GM10266 (cell line): ENCODE data around the gene SMARCC2.

Source experiments
- DNase-seq: peaks from one replicate; pipeline ENCODE4 v3.0.0; 2012; ENCODE audit errors: extremely low spot score
- TF ChIP-seq, protein P1 (sequence below): IDR thresholded peaks from 2 replicates; pipeline ENCODE4 v1.5.1; 2012; ENCODE audit warnings: mild to moderate bottlenecking, low read depth; ENCODE audit not compliant: control insufficient read depth, insufficient read depth; ENCODE audit errors: missing control alignments

Gene SMARCC2

DNA sequence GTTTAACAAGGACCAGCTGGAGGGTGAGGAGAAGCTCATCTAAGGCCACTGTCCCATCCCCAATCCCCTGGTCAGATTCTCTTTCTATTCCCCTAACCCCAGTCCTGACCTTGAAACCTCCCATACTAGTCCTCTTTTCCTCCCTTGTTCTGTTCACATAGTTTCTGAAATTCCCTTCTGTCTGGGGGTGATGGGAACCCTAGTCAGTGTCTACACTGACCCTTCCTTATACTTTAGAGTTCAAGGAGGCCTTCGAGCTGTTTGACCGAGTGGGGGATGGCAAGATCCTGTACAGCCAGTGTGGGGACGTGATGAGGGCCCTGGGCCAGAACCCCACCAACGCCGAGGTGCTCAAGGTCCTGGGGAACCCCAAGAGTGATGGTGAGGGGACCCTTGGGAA, 34.5 kb downstream of the SMARCC2 start:
- DNase-seq, result no peak
- TF ChIP-seq, protein P1, sequence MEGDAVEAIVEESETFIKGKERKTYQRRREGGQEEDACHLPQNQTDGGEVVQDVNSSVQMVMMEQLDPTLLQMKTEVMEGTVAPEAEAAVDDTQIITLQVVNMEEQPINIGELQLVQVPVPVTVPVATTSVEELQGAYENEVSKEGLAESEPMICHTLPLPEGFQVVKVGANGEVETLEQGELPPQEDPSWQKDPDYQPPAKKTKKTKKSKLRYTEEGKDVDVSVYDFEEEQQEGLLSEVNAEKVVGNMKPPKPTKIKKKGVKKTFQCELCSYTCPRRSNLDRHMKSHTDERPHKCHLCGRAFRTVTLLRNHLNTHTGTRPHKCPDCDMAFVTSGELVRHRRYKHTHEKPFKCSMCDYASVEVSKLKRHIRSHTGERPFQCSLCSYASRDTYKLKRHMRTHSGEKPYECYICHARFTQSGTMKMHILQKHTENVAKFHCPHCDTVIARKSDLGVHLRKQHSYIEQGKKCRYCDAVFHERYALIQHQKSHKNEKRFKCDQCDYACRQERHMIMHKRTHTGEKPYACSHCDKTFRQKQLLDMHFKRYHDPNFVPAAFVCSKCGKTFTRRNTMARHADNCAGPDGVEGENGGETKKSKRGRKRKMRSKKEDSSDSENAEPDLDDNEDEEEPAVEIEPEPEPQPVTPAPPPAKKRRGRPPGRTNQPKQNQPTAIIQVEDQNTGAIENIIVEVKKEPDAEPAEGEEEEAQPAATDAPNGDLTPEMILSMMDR, result no peak

DNA sequence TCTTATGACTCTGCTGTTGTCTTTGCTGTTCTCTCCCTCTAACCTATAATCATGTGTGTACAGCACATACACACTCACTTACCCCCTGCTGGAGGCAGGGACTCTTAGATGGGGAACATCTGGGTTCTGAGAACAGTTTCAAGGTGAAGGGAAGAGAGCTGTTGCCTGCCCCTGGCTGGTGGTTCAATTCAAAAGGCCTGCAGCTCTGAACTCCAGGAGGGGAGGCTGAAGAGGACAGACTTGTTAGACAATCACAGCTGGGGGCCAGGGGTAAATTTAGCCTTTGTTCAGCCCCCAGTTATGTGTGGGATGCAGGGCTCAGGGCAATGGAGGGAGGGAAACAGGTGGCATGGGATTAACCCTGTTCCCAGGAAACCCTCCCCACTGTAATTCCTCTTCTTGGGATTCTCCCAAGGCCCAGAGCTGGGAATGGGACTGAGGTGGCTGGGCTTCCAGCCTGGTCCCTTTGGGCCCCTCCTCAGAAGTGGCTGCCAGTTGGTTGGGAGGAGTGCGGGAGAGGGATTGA, 35.0 kb downstream of the SMARCC2 start:
- DNase-seq, result no peak
- TF ChIP-seq, protein P1, result no peak

DNA sequence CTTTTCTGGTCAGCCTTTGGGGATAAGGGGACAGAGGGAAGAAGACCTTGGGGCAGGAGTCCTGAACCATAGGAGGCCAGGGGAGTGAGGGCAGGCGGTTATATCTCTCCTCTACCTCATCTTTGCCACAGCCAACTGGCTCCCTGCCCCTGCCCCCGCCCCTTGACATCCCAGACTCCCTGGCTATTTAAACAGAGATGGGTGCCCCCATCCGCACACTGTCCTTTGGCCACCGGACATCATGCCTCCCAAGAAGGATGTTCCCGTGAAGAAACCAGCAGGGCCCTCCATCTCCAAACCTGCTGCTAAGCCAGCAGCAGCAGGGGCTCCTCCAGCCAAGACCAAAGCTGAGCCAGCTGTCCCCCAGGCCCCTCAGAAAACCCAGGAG, 35.6 kb downstream of the SMARCC2 start:
- TF ChIP-seq, protein P1, result no peak
- DNase-seq, result no peak

DNA sequence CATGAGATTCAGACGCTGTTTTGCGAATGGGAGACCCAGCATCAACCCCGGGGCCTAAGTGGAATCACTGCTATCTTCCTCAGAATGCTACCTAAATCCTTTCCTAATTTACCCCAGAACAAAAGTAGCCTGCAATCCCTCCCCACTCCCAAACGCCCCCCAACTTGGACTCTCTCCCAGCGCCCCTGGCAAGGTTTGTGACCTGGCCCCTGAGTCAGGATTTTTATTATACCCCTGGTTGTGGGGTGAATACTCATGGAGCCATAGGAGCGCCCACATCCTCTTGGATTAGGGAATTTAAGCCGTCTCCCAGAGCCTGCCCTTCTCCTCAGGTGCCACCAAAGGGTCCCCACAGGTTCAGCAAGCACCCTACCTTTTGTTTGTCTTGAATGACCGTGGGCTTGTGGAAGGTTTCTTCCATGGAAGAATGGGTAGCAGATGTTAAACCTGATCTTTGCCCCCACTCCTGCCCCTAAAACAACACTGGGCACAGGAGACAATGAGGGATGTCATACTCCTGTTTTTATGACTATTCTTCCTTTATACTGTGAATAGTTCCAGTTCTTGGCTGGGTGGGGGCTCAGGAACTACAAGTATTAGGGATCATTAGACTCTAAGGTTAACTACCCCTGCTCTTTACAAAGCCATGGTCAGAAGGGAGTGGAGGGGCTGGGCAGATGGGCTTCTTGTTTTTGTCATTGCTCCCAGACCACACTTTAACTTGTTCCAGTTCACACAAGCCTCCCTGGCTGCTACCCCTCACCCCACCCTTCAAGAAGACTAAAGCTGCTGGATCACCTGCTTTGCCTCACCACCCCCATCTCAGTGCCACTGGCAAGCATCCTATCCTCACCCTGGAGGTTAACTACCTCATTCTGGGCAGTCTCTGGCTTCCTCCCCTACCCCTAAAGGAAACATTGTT, 36.3 kb downstream of the SMARCC2 start:
- TF ChIP-seq, protein P1, result no peak
- no peak for DNase-seq

DNA sequence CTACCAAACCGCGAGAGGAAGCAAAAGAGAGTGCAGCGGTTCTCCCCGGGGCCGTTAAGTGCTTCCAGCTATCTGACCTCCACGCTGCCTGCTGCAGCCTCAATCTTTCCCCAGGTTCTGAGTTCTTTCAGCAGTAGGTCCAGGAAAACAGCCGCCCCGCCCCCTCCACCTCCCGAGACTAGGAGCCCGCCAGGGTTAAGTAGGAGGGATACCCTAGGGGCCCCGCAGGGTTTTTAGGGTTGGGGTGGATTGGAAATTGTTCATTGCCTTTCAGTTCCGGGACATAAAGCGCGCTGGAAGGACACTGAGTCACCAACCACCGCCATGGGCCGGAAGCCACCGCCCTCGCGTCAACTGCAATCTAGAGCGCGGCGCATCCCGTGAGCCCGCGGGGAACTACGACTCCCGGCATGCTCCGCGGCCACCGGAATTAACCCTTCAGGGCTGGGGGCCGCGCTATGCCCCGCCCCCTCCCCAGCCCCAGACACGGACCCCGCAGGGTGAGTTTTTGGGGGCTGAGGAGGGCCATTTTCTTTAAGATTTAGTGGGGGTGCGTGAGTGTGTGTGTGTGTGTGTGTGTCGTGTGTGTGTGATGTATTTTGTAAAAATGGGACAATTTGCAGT, 37.0 kb downstream of the SMARCC2 start, which contains the start of gene MYL6B:
TSS of gene MYL6B (plus strand) at position 456 of the 624 bp plus-strand sequence. CDS start 1,332 bp downstream, outside the sequence.
- peak; percentile 88 for DNase-seq
- TF ChIP-seq, protein P1, result no peak

DNA sequence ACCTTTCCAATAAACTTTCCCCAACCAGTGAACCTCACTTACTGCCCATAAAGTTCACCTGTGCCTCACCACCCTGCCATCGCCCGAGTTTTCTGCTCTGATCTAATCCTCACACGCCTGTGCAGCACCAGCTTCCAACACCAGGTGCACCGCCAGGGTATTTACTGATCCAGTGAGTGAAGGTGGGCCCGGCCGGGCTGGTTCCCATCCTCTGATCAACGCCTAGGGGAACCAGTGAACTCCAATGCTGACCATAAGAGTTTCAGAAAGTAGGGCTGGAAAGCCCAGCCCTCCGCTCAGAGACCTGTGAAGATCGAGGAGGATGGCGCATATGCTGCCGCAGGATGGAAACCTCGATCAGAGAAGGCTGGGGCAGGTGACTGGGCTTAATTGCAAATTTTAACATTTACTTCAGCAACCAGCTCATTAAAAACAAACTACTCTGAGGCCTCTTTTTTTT, 37.6 kb downstream of the SMARCC2 start:
- peak; percentile 45 for DNase-seq

More for the DNA sequence above, 37.6 kb downstream of the SMARCC2 start:
- TF ChIP-seq, protein P1, result peak; percentile 3
